ENCODE measurements around the gene TMEM215.

TMEM215 gene, protein sequence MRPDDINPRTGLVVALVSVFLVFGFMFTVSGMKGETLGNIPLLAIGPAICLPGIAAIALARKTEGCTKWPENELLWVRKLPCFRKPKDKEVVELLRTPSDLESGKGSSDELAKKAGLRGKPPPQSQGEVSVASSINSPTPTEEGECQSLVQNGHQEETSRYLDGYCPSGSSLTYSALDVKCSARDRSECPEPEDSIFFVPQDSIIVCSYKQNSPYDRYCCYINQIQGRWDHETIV

DNA sequence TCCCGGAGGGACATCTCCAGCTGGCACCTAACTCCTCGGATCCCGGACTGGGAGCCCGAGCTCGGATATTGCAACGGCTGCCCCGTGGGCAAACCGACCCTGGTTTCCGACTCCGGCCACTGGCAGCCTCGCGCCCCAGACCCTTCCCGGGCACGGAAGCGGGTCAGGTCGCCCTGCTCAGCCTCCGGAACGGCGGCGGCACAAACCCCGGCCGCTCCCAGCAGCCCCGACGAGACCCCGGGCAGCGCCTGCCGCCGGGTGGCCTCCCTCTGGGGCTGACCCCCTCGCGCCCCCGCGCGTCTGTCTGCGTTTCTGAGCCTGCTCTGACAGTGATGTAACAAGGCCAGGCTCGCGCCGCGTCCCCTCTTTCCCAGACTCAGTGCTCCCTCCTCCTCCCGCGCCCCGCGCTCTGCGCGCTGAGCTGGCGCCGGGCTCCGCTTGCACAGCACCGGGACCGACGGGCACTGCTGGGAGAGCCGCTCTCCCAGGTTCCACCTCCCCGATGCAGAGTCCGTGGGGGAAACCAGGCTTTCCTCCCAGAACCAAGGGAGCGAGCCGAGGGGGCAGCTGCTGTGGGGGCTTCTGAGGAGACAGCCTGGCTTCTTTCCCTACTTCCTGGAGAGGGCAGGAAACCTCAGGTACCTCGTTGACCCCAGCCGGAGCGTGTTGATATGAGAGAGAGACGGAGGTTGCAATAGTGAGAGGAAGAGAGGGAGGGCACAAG is at the start of gene TMEM215:
Gene TMEM215 (plus strand): TSS at position 373 of the 724 bp plus-strand sequence. CDS start 644 bp downstream, outside the sequence.
- H3K27me3 ChIP-seq (replicated peaks): peaks cover 29% of the 10 kb centered on the region
- DNase-seq: no peak
- in situ Hi-C loops (cut with HindIII; ENCODE audit: low pct_ligation_motif_present, low sequenced_read_pairs): no loop called here
- H3K27ac ChIP-seq: no peak within 1 kb of the TSS
- H3K4me3 ChIP-seq (ENCODE audit: low read depth, low read length): no peak within 1 kb of the TSS
- H3K36me3 ChIP-seq (replicated peaks): no peaks in the 10 kb centered on the region
- TF ChIP-seq, protein P1, sequence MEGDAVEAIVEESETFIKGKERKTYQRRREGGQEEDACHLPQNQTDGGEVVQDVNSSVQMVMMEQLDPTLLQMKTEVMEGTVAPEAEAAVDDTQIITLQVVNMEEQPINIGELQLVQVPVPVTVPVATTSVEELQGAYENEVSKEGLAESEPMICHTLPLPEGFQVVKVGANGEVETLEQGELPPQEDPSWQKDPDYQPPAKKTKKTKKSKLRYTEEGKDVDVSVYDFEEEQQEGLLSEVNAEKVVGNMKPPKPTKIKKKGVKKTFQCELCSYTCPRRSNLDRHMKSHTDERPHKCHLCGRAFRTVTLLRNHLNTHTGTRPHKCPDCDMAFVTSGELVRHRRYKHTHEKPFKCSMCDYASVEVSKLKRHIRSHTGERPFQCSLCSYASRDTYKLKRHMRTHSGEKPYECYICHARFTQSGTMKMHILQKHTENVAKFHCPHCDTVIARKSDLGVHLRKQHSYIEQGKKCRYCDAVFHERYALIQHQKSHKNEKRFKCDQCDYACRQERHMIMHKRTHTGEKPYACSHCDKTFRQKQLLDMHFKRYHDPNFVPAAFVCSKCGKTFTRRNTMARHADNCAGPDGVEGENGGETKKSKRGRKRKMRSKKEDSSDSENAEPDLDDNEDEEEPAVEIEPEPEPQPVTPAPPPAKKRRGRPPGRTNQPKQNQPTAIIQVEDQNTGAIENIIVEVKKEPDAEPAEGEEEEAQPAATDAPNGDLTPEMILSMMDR (IDR thresholded peaks at IDR 0.05; ENCODE audit: low read depth, low read length, missing control alignments): no peak

DNA sequence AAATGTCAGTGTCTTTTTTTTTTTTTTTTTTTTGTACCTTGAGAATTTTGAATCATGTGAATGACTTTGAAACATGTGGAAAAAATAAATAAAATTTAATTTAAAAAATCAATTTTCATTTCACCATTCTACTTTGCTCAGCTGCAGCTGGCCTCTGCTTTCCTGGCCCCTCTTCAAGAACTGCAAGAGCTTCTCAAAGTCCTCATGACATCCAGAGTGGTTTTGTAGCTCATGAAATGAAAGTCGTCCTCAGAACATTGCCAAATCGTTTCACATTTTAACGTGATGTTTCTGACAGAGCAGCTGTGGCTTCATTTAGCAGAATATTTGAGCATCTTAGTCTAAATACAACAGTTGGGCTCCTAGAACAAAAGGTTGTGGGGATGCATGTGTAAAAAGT is 47.9 kb upstream of the TMEM215 start:
- TF ChIP-seq, protein P1 (IDR thresholded peaks at IDR 0.05; ENCODE audit: low read depth, low read length, missing control alignments): no peak
- in situ Hi-C loops (cut with HindIII; ENCODE audit: low pct_ligation_motif_present, low sequenced_read_pairs): no loop called here
- no peaks in the 10 kb centered on the region for H3K27me3 ChIP-seq (replicated peaks)

DNA sequence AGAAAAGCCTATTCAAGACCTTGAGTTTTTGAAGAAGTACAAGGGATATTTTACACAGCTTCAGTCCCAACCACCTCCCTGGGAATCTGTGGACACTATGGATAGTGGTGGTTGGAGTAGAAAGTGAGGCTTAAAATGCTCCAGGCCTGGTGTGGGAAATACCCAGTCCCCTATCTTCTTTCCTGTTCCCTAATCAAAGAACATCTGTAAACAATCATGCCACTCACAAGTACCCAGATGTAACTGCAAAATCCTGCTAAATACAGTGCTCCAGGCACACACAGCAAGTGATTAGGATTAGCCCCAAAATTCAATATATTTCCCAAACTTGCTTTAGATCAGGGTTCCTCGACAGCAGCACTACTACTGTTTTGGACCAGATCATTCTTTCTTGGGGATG is 46.0 kb upstream of the TMEM215 start:
- in situ Hi-C loops (cut with HindIII; ENCODE audit: low pct_ligation_motif_present, low sequenced_read_pairs): no loop called here
- H3K36me3 ChIP-seq (replicated peaks): no peaks in the 10 kb centered on the region
- TF ChIP-seq, protein P1 (IDR thresholded peaks at IDR 0.05; ENCODE audit: low read depth, low read length, missing control alignments): no peak
- no peaks in the 10 kb centered on the region for H3K27me3 ChIP-seq (replicated peaks)
- no peak overlapping the region for H3K4me3 ChIP-seq (ENCODE audit: low read depth, low read length)
- DNase-seq: no peak
- H3K27ac ChIP-seq: no peak overlapping the region

More for the DNA sequence above, 47.9 kb upstream of the TMEM215 start:
- no peaks in the 10 kb centered on the region for H3K36me3 ChIP-seq (replicated peaks)
- no peak for DNase-seq
- no peak overlapping the region for H3K4me3 ChIP-seq (ENCODE audit: low read depth, low read length)
- H3K27ac ChIP-seq: no peak overlapping the region

DNA sequence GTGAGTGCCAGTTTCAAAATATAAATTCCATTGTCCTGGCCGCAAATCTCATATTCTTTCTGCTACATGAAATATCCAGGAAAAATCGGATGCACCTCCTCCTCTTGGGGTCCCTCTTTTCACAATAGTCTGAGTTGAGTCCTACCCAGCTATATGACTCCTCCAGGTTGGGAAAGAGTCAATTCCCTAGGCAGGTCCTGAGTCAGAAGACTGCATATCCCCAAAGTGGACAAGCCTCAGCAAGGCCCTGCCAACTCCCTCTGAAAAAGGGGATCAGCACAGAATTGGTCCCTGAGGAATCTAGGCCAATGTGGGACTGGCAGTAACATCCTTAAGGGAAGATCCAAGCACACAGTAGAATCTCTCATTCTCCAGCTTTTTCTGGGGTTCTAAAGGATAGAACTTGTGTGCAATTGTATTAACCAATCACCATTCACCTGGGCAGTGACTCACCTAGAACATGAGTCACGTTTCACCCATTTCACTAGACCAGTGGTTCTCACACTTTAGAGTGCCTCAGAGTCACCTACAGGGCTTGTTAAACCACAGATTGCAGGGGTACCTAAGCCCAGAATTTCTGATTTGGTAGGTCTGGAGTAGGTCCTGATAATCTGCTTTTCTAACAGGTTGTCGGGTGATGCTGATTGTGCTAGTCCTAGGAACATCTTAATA is 44.7 kb upstream of the TMEM215 start:
- in situ Hi-C loops (cut with HindIII; ENCODE audit: low pct_ligation_motif_present, low sequenced_read_pairs): no loop called here
- no peak for DNase-seq
- Histone ChIP-seq H3K27me3 (replicated peaks) (no peaks in the 10 kb centered on the region), H3K27ac (no peak overlapping the region), H3K36me3 (replicated peaks) (no peaks in the 10 kb centered on the region), H3K4me3 (ENCODE audit: low read depth, low read length) (no peak overlapping the region)
- TF ChIP-seq, protein P1 (IDR thresholded peaks at IDR 0.05; ENCODE audit: low read depth, low read length, missing control alignments): no peak

DNA sequence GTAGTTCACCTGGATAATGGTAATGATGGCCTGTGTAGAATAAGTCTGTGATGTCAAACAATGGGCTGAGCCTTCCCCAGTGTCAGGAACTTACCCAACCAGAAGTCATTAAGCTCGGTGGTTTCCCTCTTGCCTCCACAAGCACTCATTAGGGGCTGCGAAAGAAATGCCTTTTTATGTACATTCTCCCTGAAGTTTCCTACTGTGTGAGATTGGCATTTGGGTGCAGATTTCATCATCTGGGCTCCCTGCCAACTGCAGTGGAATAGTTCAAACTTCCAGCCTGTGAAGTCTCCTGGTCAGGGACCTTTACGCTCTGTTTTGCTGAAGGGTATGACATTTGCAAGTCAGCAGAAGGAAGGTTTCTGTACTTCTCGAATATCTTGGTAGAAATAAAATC is 41.6 kb upstream of the TMEM215 start:
- Histone ChIP-seq H3K27me3 (replicated peaks) (no peaks in the 10 kb centered on the region), H3K27ac (no peak overlapping the region), H3K4me3 (ENCODE audit: low read depth, low read length) (no peak overlapping the region), H3K36me3 (replicated peaks) (no peaks in the 10 kb centered on the region)
- TF ChIP-seq, protein P1 (IDR thresholded peaks at IDR 0.05; ENCODE audit: low read depth, low read length, missing control alignments): no peak
- in situ Hi-C loops (cut with HindIII; ENCODE audit: low pct_ligation_motif_present, low sequenced_read_pairs): no loop called here
- no peak for DNase-seq

Measured in brain microvascular endothelial cell (primary cell).